Hepatocyte (in vitro differentiated cells): ENCODE data around the gene PNPLA1.

Experiments used
- CTCF ChIP-seq: fragments of 200-600 bp; sonication (generic); IDR thresholded peaks from 2 replicates; pipeline ENCODE4 v1.5.1; 2016; ENCODE audit warnings: antibody characterized with exemption, mild to moderate bottlenecking; ENCODE audit not compliant: poor library complexity
- EZH2 ChIP-seq: fragments of 200-600 bp; sonication (generic); IDR thresholded peaks from 2 replicates; pipeline ENCODE4 v1.6.1; 2016; ENCODE audit warnings: antibody characterized with exemption, mild to moderate bottlenecking, borderline replicate concordance
- EZH2phosphoT487 ChIP-seq: fragments of 200-600 bp; sonication (generic); IDR thresholded peaks from one replicate; pipeline ENCODE4 v1.6.1; 2018; ENCODE audit warnings: antibody characterized with exemption, mild to moderate bottlenecking, low read depth, moderate library complexity; ENCODE audit not compliant: unreplicated experiment, severe bottlenecking

- no peak for TF ChIP-seq CTCF
- no peak for TF ChIP-seq EZH2phosphoT487
- no peak for TF ChIP-seq EZH2
Measured at GRCh38 chr6:36339146-36339545, 69.3 kb downstream of the PNPLA1 start.
